ENCODE data around the gene ZFR.

ZFR gene

DNA sequence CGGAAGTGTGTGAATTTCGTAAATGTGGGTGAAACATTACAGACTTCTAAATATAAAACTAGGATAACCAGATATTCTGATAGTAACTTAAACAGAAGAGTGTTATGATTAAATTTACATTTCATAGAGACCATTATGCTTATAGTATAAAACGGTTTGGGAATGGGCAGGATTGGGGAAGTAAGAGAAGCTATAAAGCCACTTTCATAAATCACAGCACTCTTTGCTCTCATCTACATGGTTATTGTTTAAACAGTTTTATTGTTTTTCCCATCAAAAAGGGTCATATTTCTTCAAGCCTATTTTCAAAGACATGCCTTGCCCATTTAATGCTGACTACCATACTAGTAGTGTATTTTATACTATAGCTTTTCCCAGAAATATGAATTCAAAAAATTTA is 9.2 kb downstream of the ZFR start:
- TF ChIP-seq REST (IDR thresholded peaks at IDR 0.05; ENCODE audit: insufficient read depth in 1 of 2, low read depth in 2 of 2, low read length in 2 of 2) = no peak
- TF ChIP-seq TAF1 (IDR thresholded peaks at IDR 0.05; ENCODE audit: borderline replicate concordance, insufficient read depth, low read length) = no peak
- TF ChIP-seq SIN3A (IDR thresholded peaks at IDR 0.05; ENCODE audit: borderline replicate concordance, insufficient read depth, low read length) = no peak
- no peak for TF ChIP-seq POLR2AphosphoS5 (IDR thresholded peaks at IDR 0.05; ENCODE audit: low read depth, low read length)
- no peak for TF ChIP-seq FOXP2 (optimal IDR thresholded peaks at IDR 0.05; ENCODE audit: borderline replicate concordance, extremely low read depth, extremely low read length, insufficient read depth)

GRCh38 chr5:32434221-32434620 is 10.3 kb downstream of the ZFR start:
- no peak for TF ChIP-seq FOXP2 (optimal IDR thresholded peaks at IDR 0.05; ENCODE audit: borderline replicate concordance, extremely low read depth, extremely low read length, insufficient read depth)
- TF ChIP-seq REST (IDR thresholded peaks at IDR 0.05; ENCODE audit: insufficient read depth in 1 of 2, low read depth in 2 of 2, low read length in 2 of 2) = no peak
- no peak for TF ChIP-seq POLR2AphosphoS5 (IDR thresholded peaks at IDR 0.05; ENCODE audit: low read depth, low read length)
- TF ChIP-seq TAF1 (IDR thresholded peaks at IDR 0.05; ENCODE audit: borderline replicate concordance, insufficient read depth, low read length) = no peak
- TF ChIP-seq SIN3A (IDR thresholded peaks at IDR 0.05; ENCODE audit: borderline replicate concordance, insufficient read depth, low read length) = no peak

GRCh38 chr5:32432633-32433032 is 11.9 kb downstream of the ZFR start:
- no peak for TF ChIP-seq SIN3A (IDR thresholded peaks at IDR 0.05; ENCODE audit: borderline replicate concordance, insufficient read depth, low read length)
- TF ChIP-seq FOXP2 (optimal IDR thresholded peaks at IDR 0.05; ENCODE audit: borderline replicate concordance, extremely low read depth, extremely low read length, insufficient read depth) = no peak
- no peak for TF ChIP-seq REST (IDR thresholded peaks at IDR 0.05; ENCODE audit: insufficient read depth in 1 of 2, low read depth in 2 of 2, low read length in 2 of 2)
- TF ChIP-seq TAF1 (IDR thresholded peaks at IDR 0.05; ENCODE audit: borderline replicate concordance, insufficient read depth, low read length) = no peak
- TF ChIP-seq POLR2AphosphoS5 (IDR thresholded peaks at IDR 0.05; ENCODE audit: low read depth, low read length) = no peak

DNA sequence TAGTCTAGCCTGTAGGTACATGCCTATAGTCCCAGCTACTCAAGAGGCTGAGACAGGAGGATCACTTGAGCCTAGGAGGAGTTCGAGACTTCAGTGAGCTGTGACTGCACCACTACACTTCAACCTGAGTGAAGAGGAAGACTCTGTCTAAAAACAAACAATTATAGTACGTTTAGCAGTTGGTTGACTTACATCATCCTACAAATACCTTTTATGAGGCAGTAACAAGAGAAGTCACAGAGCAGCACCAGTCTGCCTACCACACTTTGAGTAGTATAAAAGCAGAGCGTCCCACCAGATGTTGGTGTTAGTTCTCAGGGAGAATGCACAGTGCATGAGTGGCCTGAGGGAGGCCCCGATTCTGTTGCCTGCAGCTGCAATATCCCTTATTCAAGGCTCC is 16.1 kb downstream of the ZFR start:
- TF ChIP-seq POLR2AphosphoS5 (IDR thresholded peaks at IDR 0.05; ENCODE audit: low read depth, low read length) = no peak
- TF ChIP-seq REST (IDR thresholded peaks at IDR 0.05; ENCODE audit: insufficient read depth in 1 of 2, low read depth in 2 of 2, low read length in 2 of 2) = no peak
- TF ChIP-seq SIN3A (IDR thresholded peaks at IDR 0.05; ENCODE audit: borderline replicate concordance, insufficient read depth, low read length) = no peak
- no peak for TF ChIP-seq TAF1 (IDR thresholded peaks at IDR 0.05; ENCODE audit: borderline replicate concordance, insufficient read depth, low read length)
- TF ChIP-seq FOXP2 (optimal IDR thresholded peaks at IDR 0.05; ENCODE audit: borderline replicate concordance, extremely low read depth, extremely low read length, insufficient read depth) = no peak
